GM12873 (cell line): ENCODE results near the gene METTL17.

ENCODE experiments used
- CTCF ChIP-seq: IDR thresholded peaks from 2 replicates; pipeline ENCODE4 v1.5.1; 2012; ENCODE audit warnings: low read depth, mild to moderate bottlenecking, moderate library complexity, low read length, control low read depth; ENCODE audit not compliant: insufficient read depth; ENCODE audit errors: missing control alignments

METTL17 gene

GRCh38 chr14:21032326-21033132 lies 42.7 kb downstream of the METTL17 start:
- no peak for TF ChIP-seq CTCF

GRCh38 chr14:21033133-21033698 lies 43.4 kb downstream of the METTL17 start:
- TF ChIP-seq CTCF = no peak

- TF ChIP-seq CTCF = no peak
These were observed 44.9 kb downstream of the METTL17 start, which contains the start of gene RNASE13 for GRCh38 chr14:21034707-21035106. Gene RNASE13 (minus strand): TSS chr14:21034807. CDS start chr14:21034288, 519 bp downstream.

GRCh38 chr14:21036751-21037150 lies 47.0 kb downstream of the METTL17 start:
- no peak for TF ChIP-seq CTCF

GRCh38 chr14:21037156-21037555 lies 47.4 kb downstream of the METTL17 start:
- TF ChIP-seq CTCF = no peak

- TF ChIP-seq CTCF = no peak
These were observed 49.0 kb downstream of the METTL17 start for GRCh38 chr14:21038441-21039422.
